ENCODE results near the gene OXLD1.

- TF ChIP-seq CTCF (IDR thresholded peaks at IDR 0.05 in 4 of 5, conservative IDR thresholded peaks at IDR 0.05 in 1 of 5) (no peak), POLR2A (IDR thresholded peaks at IDR 0.05) (no peak)
Measured at GRCh38 chr17:81706757-81707624, 40.6 kb upstream of the OXLD1 start.

Data from gastrocnemius medialis (tissue), 4 donors.